ENCODE measurements around the gene SYT12. TPM values are rescaled to one million over a fixed set of nuclear protein-coding genes. Genes with fewer than 3 reads are reported as not detected.

The SYT12 gene
- total RNA-seq, result under 1 TPM in 1 of 2 donors, not detected in 1; 0.78 TPM

GRCh38 chr11:67022961-67023956 lies at the start of gene SYT12:
Gene SYT12, plus strand, starts transcription at chr11:67023134. Its CDS starts 7,011 bp downstream, at chr11:67030145.
- Histone ChIP-seq H3K4me3 (no peak within 1 kb of the TSS), H3K9me3 (no peaks in the 10 kb centered on the region), H3K36me3 (replicated peaks in 1 of 2; ENCODE audit: insufficient read depth in 1 of 2, low read depth in 2 of 2) (no peaks in the 10 kb centered on the region), H3K27ac (no peak within 1 kb of the TSS), H3K4me1 (peaks cover 18% of the 10 kb centered on the region), H3K27me3 (no peaks in the 10 kb centered on the region)
- peak in 2 of 4 donors; percentile 3 to 12 for DNase-seq
- ATAC-seq, result peak; percentile 50
- no peak for TF ChIP-seq POLR2A (IDR thresholded peaks at IDR 0.05)
- TF ChIP-seq, protein P1, sequence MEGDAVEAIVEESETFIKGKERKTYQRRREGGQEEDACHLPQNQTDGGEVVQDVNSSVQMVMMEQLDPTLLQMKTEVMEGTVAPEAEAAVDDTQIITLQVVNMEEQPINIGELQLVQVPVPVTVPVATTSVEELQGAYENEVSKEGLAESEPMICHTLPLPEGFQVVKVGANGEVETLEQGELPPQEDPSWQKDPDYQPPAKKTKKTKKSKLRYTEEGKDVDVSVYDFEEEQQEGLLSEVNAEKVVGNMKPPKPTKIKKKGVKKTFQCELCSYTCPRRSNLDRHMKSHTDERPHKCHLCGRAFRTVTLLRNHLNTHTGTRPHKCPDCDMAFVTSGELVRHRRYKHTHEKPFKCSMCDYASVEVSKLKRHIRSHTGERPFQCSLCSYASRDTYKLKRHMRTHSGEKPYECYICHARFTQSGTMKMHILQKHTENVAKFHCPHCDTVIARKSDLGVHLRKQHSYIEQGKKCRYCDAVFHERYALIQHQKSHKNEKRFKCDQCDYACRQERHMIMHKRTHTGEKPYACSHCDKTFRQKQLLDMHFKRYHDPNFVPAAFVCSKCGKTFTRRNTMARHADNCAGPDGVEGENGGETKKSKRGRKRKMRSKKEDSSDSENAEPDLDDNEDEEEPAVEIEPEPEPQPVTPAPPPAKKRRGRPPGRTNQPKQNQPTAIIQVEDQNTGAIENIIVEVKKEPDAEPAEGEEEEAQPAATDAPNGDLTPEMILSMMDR (IDR thresholded peaks at IDR 0.05), result no peak
- intact Hi-C loops (cut with DNase I), result no loop called here
- 2 to 5% methylated on average over 8 to 72 of the region's 118 CpGs for WGBS, 2 donors

DNA sequence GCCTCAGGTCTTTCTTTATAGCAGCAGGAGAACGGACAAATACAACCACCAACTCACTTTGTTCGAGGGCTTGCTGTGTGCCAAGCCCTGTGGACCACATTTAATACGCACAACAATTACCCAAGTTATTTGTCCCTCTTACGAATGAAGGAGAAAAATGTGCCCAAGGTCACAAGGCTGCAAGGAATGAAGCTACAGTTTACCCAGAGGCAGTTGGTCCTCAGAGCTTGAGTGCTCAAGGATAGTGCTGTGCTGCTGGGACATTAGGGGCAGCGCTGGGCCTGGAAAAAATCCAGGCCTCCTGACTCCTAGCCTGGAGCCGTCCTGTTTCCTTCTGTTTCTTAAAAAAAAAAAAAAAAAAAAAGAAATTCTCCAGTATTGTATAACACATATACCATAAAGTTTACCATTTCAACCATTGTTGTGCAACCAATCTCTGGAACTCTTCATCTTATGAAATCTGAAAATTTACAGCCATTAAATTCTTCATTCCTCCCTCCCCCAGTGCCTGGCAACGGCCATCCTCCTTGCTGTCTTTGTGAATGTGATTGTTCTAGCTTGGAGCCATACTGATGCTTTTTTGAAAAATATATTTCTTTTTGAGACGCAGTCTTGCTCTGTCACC lies 48.9 kb upstream of the SYT12 start:
- intact Hi-C loops (cut with DNase I), result no loop called here
- no peaks in the 10 kb centered on the region for H3K36me3 ChIP-seq (replicated peaks in 1 of 2; ENCODE audit: insufficient read depth in 1 of 2, low read depth in 2 of 2)
- no peak overlapping the region for H3K4me3 ChIP-seq
- no peak for TF ChIP-seq POLR2A (IDR thresholded peaks at IDR 0.05)
- TF ChIP-seq, protein P1 (IDR thresholded peaks at IDR 0.05), result no peak
- H3K9me3 ChIP-seq, result no peaks in the 10 kb centered on the region
- DNase-seq (no peak), ATAC-seq (no peak)
- no peak overlapping the region for H3K27ac ChIP-seq
- WGBS, 2 donors, result 68 to 74% methylated on average over 8 of the region's 8 CpGs
- no peaks in the 10 kb centered on the region for H3K4me1 ChIP-seq
- no peaks in the 10 kb centered on the region for H3K27me3 ChIP-seq

DNA sequence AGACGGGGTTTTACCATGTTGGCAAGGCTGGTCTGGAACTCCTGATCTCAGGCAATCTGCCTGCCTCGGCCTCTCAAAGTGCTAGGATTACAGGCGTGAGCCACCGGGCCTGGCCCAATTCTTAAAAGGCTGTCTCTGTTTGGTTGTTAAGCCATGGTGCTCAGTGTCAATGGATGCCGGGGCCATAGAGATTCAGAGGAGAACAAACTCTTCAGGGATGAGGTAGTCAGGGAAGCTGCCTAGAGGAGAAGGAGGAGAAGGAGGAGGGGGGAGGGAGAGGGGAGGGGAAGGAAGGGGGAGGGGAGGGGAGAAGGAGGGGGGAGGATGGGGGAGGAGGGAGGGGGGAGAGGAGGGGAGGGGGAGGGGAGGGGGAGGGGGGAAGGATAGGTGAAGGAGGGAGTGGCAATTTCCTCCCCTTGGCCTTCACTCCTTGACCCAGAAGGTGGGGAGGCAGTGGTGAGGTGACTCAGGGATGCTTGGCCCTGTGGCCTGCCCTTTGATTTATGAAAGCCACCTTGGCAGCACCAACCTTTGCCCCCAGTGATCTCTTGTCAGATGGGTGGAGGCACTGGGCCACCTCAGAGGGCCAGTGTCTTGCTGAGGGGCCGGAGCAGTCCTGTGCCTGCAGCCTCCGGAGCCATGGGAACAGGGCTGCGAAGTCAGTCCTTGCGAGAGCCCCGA lies 48.1 kb upstream of the SYT12 start, which contains the start of gene C11orf86:
C11orf86 (plus strand) TSS at position 581 of the 681 bp plus-strand sequence; CDS start at position 640, 59 bp downstream.
- 73 to 80% methylated on average over 5 to 10 of the region's 10 CpGs for WGBS, 2 donors
- DNase-seq, result no peak
- Histone ChIP-seq H3K4me1 (no peaks in the 10 kb centered on the region), H3K36me3 (replicated peaks in 1 of 2; ENCODE audit: insufficient read depth in 1 of 2, low read depth in 2 of 2) (no peaks in the 10 kb centered on the region), H3K9me3 (peaks cover 0 to 3% (median 0%) of the 10 kb centered on the region in 3 donors), H3K27me3 (no peaks in the 10 kb centered on the region), H3K4me3 (no peak within 1 kb of the TSS), H3K27ac (no peak within 1 kb of the TSS)
- intact Hi-C loops (cut with DNase I), result no loop called here
- ATAC-seq, result no peak
- TF ChIP-seq POLR2A (IDR thresholded peaks at IDR 0.05), result no peak
- TF ChIP-seq, protein P1 (IDR thresholded peaks at IDR 0.05), result no peak

- TF ChIP-seq POLR2A (IDR thresholded peaks at IDR 0.05), result no peak
- TF ChIP-seq, protein P1 (IDR thresholded peaks at IDR 0.05), result no peak
- no peak overlapping the region for H3K4me3 ChIP-seq
- DNase-seq, result no peak
Measured at GRCh38 chr11:66975405-66976027, 47.4 kb upstream of the SYT12 start.

More at GRCh38 chr11:66975405-66976027, 47.4 kb upstream of the SYT12 start:
- no peaks in the 10 kb centered on the region for H3K4me1 ChIP-seq
- 68 to 72% methylated on average over 5 to 11 of the region's 11 CpGs for WGBS, 2 donors
- no peak overlapping the region for H3K27ac ChIP-seq
- H3K36me3 ChIP-seq (replicated peaks in 1 of 2; ENCODE audit: insufficient read depth in 1 of 2, low read depth in 2 of 2), result no peaks in the 10 kb centered on the region
- no peak for ATAC-seq
- intact Hi-C loops (cut with DNase I), result no loop called here
- H3K27me3 ChIP-seq, result no peaks in the 10 kb centered on the region
- H3K9me3 ChIP-seq, result peaks cover 0 to 3% (median 0%) of the 10 kb centered on the region in 3 donors

Data from body of pancreas (tissue), 4 donors.